Stimulated activated CD4-positive, alpha-beta T cell treated with anti-CD3 and anti-CD28 coated beads, Interleukin-1b, Interleukin-23, amount 100 ng/mL, for 24 hours (primary cell): ENCODE results near the gene TPCN2.

Experiments
- DNase-seq, 4 experiments: peaks; one replicate each; pipeline ENCODE4 v3.0.0-alpha.2; 2020; ENCODE audit warnings: low read depth in 4 of 4, low spot score in 1 of 4

Gene TPCN2

DNA sequence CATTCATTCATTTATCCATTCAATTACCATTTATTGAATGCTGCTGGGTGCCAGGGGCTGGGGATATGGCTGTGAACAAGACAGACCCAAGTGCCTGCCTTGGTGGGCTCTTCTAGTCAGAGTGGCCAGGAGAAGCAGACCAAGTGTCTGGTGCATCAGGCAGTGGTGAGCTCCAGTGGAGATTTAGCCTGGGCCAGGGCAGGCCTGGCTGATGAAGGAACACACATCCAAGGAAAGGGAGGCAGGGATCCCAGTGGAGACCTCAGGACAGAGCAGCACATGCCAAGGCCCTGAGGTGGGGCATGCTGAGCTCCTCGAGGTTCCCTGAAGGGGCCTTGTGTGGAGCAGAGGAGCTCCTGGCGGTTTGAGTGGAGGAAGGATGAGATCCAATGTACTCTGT is 60.4 kb downstream of the TPCN2 start:
- no peak for DNase-seq

DNA sequence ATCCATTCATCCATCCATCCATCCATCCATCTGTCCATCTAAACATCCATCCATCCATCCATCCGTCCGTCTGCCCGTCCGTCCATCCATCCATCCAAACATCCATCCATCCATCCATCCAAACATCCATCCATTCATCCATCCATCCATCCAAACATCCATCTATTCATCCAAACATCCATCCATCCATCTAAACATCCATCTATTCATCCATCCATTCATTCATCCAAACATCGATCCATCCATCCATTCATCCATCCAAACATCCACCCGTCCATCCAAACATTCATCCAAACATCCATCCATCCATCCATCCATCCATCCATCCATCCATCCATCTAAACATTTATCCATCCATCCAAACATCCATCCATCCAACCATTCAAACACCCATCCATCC is 61.7 kb downstream of the TPCN2 start:
- DNase-seq = no peak

DNA sequence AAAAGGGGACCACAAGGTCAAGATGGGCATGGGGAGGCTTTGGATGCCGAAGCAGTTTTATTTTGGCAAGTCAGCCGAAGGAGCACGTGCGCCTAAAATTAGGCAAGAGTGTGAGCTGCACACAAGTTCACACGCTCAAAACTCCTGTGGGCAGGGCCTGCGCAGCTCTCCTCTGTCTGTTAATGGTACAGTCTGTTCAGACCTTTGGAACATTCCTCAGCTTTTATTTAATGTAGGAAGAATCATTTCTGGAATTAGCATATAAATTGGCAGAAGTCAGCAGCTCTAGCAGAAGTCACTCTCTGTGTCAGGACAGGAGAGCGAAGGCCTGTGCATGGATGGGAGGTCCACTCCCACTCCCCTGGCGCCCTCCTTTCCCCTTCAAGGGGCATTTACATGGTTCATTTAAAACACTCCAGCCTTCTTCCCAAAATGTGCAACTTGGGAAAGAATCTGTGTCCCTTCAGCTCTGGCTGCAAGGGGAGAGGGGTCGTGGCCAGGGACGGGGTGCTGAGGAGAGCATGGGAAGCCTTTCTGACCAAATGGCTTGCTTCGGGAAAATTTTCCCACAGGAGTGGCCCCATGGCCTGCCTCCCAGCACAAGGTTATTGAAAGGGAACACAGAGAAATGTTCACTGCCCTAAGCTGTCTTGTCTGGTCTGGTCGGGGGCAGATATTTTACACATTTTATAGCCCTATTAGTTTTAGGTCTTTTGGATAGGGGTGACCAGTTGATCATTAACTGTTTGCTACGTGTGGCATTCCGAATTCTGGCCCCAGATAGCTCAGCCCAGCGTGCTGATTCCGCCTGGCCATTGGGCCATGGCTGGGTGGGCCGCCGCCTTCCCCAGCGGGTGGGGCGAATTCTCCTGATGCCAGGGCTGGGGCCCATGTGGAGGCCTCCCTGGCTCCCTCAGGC is 63.2 kb downstream of the TPCN2 start:
- no peak for DNase-seq

DNA sequence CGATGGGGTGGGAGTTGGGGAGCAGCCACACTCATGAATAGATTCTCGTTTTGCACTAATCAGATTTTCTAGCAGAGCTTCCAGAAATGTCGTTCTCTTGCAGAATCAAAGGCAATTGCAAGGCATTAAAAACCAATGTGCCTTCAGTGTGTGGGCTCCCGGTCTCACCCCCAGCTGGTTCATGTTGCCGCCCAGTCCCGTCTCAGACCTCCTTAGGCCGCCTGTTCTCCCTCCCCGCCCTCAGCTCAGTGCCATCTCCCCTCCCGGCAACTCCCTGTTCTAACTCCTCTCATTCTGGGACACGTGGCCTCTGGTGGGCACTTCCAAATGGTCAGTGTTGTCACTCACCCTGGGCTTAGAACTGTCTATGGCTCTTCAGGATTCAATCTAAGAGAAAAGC is 64.5 kb downstream of the TPCN2 start:
- DNase-seq = no peak

DNA sequence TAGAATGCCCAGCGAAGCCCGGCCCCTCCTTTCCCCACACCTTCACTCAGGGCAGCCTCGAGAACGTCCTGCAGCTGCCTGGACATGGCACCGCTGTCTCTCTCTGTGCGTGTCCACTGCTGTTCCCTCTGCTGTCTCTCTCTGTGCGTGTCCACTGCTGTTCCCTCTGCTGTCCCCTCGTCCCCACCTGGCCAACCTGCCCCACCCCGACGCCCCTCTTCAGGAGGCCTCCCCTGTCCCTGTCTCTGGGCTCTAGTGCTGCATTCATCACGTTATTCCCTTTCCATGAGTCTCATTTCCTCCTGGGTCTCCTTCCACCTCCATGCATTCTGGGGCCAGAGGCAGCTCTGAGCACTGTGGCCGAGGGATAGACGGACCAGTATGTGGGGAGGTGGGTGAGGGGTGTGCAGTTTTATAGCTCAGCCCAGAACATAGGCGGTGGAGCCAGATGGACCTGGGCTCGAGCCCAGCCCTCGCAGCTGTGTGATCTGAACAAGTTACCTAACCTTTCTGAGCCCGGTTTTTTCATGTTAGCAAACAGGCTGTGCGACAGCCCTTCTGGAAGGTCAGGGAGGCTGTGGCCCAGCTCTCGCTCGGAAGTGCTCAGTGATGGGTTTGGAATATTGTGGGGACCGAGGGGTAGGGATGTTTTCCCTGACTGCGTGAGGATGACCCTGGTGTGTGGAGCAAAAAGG is 65.1 kb downstream of the TPCN2 start:
- no peak for DNase-seq

DNA sequence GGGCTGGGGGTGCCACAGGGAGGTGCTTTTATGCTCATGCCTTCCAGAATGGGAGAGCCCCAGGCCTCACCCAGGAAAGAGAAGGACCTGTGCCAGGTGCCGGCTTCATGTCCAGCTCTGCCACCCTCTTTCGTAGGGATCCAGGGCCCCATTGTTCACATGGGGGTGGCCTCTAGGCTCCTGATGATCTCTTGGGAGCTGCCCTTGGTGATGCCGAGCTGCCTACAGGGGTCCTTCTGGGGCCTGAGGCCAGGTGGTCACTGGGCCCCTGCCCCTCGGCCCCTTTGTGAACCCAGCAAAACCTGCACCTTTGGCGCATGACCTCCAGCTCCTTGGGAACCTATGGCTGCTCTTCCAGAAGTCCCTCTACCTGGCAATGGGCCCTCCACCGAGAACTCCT is 65.6 kb downstream of the TPCN2 start:
- DNase-seq = no peak

DNA sequence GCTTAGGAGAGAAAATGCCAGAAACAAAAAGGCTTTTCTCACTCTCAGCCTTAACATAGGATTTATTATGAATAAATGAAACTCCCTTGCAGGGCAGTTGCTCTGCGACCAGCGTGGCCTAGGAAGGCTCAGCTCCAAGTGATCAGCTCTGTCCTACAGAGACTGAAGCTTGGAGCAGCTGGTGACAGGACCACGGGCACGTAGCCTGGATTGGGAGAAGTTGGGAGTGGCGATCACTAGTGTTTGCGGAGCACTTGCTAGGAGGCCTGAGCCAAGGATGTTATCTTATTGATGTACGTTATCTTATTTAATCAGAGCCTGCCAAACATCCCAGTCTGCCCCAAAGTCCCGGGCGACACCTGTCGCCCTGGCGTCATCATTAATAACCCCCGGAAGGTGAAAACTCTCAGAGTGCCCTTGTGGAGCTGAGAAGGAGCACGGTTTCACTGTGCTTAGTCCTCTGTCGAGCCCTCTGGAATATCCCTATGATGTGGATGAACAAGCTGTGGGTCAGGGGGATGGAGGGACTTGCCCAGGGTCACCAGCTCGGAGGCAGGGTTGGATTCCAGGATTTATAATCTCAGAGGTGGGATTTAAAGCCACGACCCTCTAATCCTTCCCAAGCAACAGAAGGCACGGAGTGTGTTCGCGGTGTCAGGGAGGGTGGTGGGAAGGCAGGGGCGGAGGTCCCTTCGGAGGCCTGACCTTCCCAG is 66.2 kb downstream of the TPCN2 start:
- no peak for DNase-seq

DNA sequence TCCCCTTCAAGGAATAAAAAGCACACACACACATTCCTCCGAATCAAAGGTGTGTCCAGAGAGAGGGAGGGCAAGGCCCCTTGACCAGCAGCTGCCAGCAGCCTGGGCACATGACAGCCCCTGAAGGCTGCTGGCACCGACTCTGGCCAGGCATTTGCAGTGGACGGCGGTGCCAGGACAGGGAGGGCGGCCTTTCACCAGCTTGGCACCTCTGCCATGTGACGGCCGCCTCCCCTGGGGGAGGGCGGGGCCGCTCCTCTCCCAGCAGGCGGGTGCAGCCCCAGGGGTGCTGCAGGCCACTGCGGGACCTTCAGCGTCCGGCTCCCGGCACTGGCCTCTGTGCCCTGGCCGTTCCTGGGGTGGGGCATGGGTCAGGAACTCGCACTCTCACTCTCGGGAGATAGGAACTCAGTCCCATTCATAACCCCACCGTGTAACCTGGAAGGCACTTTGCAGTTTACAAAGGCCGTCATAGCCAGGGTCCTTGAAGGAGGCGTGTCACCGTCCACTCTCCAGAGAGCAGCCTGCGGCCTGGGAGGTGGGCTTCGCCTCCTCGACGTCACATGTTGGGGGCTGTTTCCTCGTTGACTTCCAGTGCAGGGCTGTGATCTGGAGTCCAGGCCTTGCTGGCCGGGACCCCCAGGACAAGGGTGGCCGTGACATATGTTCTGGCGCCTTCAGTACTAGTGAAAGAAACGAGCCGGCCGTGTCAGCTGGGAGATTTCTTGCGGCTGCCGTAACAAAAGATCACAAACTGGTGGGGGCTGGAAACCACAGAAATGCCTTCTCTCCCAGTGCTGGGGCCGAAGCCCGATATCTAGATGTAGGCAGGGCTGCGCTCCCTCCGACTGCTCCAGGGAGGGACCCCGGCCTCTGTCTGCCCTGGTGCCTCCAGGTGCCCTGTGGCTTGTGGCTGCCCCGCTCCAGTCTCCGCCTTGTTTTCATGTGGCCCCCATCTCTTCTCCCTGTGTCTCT is 67.1 kb downstream of the TPCN2 start:
- DNase-seq = no peak

DNA sequence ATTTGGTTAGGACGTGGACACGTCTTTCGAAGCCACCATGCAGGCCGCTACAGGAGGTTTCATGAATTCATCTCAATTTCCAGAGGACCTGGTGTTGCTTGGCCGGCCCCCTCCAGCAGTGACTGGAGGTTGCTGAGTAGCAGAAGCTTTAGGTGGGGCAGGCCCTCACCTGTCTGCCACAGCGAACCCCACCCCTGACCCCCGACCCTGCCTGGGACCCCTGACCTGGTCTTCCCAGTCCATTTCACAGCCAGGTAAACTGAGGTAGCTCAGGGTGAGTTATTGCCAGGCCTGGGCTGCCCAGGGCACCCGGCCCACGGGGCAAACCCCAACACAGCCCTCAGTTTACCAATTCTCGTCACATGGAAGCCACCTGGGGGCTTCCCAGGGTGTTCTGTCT is 67.9 kb downstream of the TPCN2 start:
- no peak for DNase-seq

DNA sequence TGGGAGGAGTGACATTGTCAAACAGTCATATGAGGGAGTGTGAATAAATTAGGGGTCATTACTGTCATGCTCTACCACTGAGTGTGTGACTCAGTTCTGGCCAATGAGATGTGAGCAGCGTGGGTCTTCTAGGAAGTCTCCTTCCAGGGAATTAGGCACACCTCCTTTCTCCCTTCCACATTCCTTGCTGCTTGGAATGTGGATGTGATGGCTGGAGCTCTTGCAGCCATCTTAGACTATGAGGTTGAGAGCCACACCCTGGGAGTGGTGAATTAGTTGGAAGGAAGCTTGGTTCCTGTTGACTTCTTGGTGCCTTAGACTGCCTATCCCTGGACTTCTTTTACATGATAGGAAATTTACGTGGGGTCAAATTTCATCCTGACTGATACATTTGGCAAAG is 70.5 kb downstream of the TPCN2 start:
- no peak for DNase-seq

DNA sequence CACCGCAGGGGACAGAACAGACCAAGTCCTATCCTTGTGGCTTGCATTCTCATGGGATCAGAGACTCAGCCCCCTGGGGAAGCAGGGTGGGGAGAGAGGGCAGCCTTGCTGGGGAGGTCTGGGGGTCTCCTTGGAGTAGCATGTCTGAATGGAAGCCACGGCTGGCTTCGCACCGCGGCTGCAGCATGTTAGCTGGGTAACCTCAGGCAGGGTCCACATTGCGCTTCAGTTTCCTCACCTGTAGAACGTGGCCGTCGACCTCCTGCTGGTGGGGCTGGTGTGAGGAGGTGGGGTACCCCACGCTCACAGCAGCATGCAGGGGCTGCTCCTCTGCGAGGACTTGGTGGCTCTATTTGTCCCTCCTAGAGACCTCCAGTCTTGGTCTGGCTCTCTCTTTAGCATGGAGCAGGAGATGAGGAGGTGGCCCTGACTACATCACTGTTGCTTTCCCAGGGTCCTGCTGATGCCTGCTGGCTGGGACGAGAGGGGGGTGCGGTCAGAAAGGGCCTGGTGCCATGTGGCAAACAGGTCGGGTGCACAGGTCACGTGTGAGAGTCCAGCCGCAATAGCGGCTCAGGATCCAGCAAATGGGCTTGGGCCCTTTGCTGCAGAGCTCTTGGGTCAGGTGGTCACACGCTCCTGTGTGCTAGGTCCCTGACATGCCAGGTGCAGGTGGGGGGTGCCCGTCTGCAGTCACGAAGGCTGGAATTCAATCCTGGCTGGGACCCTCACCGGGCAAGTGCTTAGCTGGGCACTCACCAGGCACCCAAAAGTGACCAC is 71.6 kb downstream of the TPCN2 start:
- DNase-seq = no peak

DNA sequence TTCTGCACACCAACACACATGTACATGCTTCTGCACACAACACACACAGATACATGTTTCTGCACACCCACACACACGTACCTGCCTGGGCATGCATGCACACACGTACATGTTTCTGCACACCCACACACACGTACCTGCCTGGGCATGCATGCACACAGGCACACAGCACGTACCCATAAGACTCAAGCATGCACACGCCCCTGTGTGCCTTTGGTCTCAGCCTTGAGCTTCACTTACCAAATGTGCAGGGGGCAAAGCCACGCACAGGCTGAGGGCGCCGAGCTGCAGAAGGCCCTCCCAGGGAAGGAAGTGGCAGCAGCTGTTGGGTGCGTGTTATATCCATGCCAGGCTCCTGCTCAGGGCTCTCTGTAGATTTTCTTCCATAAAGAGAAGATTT is 72.3 kb downstream of the TPCN2 start:
- DNase-seq = no peak

DNA sequence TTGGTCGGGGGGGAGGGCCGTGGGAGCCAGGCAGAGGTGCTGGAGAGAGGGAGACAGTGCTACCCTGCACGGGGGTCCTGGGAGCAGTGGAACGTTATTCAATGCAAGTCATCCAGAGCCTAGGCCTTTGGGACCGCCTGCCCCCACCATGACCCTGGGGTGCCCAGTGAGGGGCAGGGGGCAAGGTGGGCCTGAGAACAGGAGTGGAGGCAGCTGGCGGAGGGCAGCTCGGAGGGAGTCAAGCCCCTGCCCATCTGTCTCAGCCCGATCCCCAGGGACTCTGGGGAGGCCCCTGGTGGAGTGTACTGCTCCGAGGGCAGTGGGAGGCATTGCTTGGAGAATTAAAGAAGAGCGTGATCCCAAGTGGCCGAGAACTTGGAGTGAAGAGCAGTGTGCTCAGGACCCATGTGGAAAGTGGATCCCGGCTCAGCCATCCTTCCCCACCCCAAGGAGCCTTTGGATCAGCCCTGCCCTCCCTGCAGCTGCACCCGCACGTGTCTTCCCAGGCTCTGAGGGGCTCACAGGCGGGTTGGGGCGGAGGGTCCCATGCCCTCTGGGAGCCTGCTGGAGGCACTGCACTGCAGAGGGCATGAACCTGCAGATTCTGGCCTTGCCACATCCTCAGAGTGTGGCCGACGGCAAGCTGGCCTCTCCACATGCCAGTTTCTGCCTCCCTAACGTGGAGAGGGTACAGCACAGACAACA is 73.0 kb downstream of the TPCN2 start:
- DNase-seq = no peak

DNA sequence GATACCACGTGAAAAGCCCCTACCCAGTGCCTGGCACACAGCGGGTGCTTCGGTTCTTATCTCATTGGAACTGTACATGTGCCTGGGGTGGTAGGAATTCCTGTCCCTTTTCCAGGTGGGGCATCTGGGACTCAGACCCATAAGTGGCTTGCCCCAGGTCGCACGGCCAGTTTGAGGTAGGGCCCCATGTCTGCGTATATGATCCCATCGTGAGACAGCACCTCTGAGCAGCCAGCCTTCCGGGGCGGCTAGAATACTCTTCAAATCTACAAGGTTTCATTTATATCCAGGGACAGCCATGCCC is 73.5 kb downstream of the TPCN2 start:
- no peak for DNase-seq

DNA sequence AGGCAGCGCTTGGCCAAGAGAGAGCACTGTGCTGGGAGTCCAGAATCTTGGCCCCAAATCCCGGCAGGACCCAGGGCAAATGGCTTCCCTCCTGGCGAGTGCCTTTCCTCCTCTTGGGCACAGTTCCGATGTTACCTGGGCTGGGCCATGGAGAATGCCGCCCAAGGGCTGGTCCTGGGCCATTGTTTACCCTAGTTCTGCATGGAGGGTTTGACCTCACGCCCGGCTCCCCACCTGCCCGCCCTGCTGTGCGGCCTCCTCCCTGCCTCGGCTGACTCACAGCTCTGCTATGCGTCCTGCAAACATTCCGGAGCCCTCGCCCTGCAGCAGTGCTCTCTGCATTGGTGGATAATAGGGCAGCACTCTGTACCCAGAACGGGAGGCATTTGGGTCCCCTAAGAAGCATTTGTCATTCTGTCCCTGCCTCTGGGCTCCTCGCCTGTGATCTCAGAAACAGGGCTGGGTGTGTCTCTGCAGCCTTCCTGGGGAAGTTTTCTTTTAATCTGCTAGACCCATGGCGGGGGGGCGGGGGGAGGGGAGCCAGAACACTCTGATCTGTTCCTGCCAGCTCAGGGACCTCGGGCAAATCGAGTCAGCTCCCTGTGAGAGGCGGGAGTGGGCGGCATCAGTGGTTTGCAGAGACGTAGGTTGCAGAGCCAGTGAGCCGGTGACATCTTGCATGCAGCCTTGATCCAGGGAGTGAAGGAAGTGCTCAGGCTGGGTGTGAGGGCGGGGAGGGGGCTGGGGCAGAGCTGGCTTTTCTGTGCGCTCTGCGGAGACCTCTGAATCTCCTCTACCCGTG is 74.1 kb downstream of the TPCN2 start:
- peak; percentile 43 to 79 (median 59) for DNase-seq

DNA sequence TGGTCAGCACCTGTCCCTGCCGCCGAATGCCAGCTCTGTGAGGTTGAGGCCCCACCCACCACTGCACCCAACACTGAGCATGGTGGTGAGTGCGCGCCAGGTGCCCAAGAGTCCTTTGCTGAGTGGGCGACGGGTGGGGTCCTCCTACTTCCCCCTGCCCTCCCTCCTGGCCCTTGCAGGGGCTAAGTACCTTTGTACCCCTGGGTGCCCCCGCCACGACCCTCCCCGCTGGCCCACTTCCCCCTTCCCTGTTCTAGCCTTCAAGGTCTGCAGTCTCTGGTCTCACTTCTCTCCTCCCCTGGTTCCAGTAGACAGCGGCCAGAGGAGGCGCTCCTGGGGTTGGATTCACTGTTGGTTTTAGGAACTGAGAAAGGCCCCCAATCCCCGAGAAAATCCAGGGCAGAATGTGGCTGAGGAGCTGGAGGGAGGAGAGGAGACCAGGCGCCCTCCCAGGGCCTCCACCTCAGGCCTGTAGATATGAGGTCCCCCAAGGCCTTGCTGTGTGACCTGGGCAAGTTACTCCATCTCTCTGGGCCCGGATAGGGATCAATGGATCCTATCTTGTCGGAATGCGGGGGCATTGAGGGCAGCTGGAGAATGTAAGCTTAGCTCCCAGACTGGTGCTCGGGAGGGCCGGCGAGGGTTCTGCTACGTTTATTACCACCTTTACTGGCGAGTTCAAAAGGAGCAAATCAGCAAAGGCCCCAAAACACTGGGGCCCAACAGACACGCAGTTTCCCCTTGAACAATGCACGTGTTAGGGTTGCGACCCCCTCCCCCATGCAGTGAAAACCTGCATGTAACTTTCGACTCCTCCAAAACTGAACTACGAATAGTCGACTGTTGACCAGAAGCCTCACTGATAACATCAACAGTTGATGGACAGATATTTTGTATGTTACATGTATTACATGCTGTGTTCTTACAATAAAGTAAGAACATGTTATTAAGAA is 75.1 kb downstream of the TPCN2 start:
- DNase-seq = peak in 1 of 4 experiments; percentile 15

DNA sequence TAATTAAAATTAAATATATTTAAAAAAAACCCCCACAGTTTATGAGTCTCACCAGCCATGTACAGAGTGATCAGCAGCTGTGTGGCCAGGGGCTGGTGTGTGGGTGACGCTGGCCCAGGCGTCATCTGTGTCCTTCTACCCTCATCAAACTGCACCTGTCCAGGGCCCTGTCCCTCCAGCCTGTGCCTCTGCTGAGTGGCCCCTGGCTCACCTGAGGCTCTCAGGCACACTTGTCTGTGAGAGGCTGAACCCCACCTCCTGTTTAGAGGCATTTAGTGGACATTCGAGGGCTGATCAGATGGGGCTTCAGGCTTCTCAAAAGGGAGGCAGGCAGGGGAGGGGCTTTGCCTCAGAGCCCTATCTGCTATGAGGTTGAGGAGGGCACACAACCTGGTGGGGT is 77.1 kb downstream of the TPCN2 start:
- DNase-seq = no peak

DNA sequence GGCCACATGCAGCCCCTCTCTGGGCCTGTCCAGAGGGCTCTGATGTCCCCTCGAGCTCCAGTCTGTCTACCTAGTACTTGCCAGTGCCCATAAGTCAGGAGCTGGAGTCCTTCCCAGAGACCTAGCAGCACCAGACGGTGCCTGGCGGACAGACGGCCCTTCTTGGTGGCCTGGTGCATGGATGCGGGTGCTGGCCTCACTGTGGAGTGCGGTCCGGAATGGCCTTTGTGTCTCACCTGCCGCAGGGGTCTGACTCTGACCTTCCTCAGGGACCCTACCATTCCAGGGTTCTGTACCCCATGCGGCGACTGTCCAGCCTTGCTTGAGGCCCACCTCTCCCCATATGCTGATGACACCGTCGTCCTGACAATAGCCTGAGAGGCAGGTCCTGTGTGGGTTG is 77.6 kb downstream of the TPCN2 start:
- no peak for DNase-seq
